GM12878 (cell line): ENCODE results near the gene MACROD2. TPM values are rescaled to one million over a fixed set of nuclear protein-coding genes. Genes with fewer than 3 reads are reported as not detected.

Experiments used
- ATAC-seq: fragments of 200-7000 bp; cut with Tn5 transposase; 3 replicates; pipeline ENCODE4 v1.9.1; 2020; ENCODE audit warnings: mild to moderate bottlenecking, moderate library complexity
- BruUV-seq: library from RNA; stranded (reverse); fragments of 400-500 nt; replicated peaks from 2 replicates; lab custom pipeline; 2021; lab: Mats Ljungman, UMichigan
- CTCF ChIA-PET: fragments of 300-600 bp; sonication (Branson Sonifier 250); formaldehyde crosslinking; extraction: SDS; loops from one replicate; lab custom pipeline; 2021; ENCODE audit warnings: inconsistent platforms; lab: Yijun Ruan, JAX
- POLR2A ChIA-PET: fragments of 350-600 bp; formaldehyde crosslinking; extraction: SDS; loops from one replicate; lab custom pipeline; 2021; ENCODE audit warnings: inconsistent platforms; lab: Charles Lee
- RAD21 ChIA-PET: fragments of 300-600 bp; sonication (Branson Sonifier 250); formaldehyde crosslinking; loops from one replicate; lab custom pipeline; 2023; ENCODE audit warnings: antibody characterized with exemption; ENCODE audit not compliant: unreplicated experiment; lab: Charles Lee
- SMC1A ChIA-PET: fragments of 300-600 bp; sonication (Branson Sonifier 250); formaldehyde crosslinking; loops from one replicate; lab custom pipeline; 2023; ENCODE audit not compliant: unreplicated experiment, uncharacterized antibody; lab: Charles Lee
- DNase-seq: peaks from one replicate; pipeline ENCODE4 v3.0.0-alpha.2; 2011; ENCODE audit warnings: low read depth, low spot score
- FAIRE-seq: peaks from 3 replicates; lab custom pipeline; 2011; peaks lifted over from hg19 to GRCh38; lab: Jason Lieb, UNC
- H2AFZ ChIP-seq: 2 replicates; pipeline ENCODE4 v1.6.0; 2011; ENCODE audit warnings: low read depth, low read length, control low read depth; ENCODE audit not compliant: control insufficient read depth
- H3K27ac ChIP-seq: 2 replicates; pipeline ENCODE4 v1.5.1; 2011; ENCODE audit warnings: control low read depth; ENCODE audit not compliant: control insufficient read depth, insufficient read depth
- H3K27me3 ChIP-seq, 2 experiments: replicated peaks in 1 of 2; 2 replicates each; pipeline versions ENCODE4 v1.6.0 to v1.6.1; 2011; ENCODE audit warnings: low read length in 1 of 2; ENCODE audit not compliant: control insufficient read depth in 2 of 2, insufficient read depth in 2 of 2
- H3K36me3 ChIP-seq, 2 experiments: 2 replicates each; pipeline ENCODE4 v1.5.1; 2011; ENCODE audit warnings: low read length in 1 of 2; ENCODE audit not compliant: control insufficient read depth in 2 of 2, insufficient read depth in 2 of 2
- H3K4me1 ChIP-seq: 2 replicates; pipeline ENCODE4 v1.6.1; 2011; ENCODE audit warnings: mild to moderate bottlenecking, low read length, moderate library complexity, mixed read lengths; ENCODE audit not compliant: control insufficient read depth, insufficient read depth
- H3K4me2 ChIP-seq: 2 replicates; pipeline ENCODE4 v1.6.0; 2011; ENCODE audit warnings: control low read depth; ENCODE audit not compliant: control insufficient read depth, insufficient read depth
- H3K4me3 ChIP-seq: fragments of 200-600 bp; sonication (generic); 2 replicates; pipeline ENCODE4 v1.5.1; 2016
- H3K79me2 ChIP-seq: 2 replicates; pipeline ENCODE4 v1.6.0; 2011; ENCODE audit warnings: low read length; ENCODE audit not compliant: control insufficient read depth, insufficient read depth
- H3K9ac ChIP-seq: 2 replicates; pipeline ENCODE4 v1.8.0; 2011; ENCODE audit warnings: low read length, control low read depth, mixed read lengths; ENCODE audit not compliant: control insufficient read depth, insufficient read depth
- H3K9me3 ChIP-seq: replicated peaks from 3 replicates; pipeline ENCODE4 v1.5.1; 2011; ENCODE audit warnings: mild to moderate bottlenecking, low read length; ENCODE audit not compliant: control insufficient read depth, insufficient read depth
- H4K20me1 ChIP-seq: 2 replicates; pipeline ENCODE4 v1.6.0; 2011; ENCODE audit not compliant: control insufficient read depth, insufficient read depth
- CTCF ChIP-seq, 3 experiments: IDR thresholded peaks in 2 of 3; conservative IDR thresholded peaks in 1 of 3; 2 replicates each; pipeline ENCODE4 v1.5.1; 2011; ENCODE audit warnings: low read depth in 3 of 3, low read length in 3 of 3, mild to moderate bottlenecking in 3 of 3, control low read depth in 2 of 3, moderate library complexity in 2 of 3, inconsistent platforms in 1 of 3, mixed read lengths in 1 of 3; ENCODE audit not compliant: control insufficient read depth in 2 of 3, insufficient read depth in 1 of 3; ENCODE audit errors: extremely low read depth in 1 of 3
- GABPA ChIP-seq: IDR thresholded peaks from 2 replicates; pipeline ENCODE4 v1.6.1; 2014; ENCODE audit warnings: antibody characterized with exemption, low read depth, mild to moderate bottlenecking, inconsistent platforms
- IKZF2 ChIP-seq, 2 experiments: fragments of 450-650 bp; IDR thresholded peaks; 2 replicates each; pipeline ENCODE4 v1.6.1; 2017; ENCODE audit warnings: mild to moderate bottlenecking in 2 of 2, moderate library complexity in 2 of 2
- KLF5 ChIP-seq: fragments of 450-650 bp; IDR thresholded peaks from 2 replicates; pipeline ENCODE4 v1.6.1; 2014; ENCODE audit warnings: mild to moderate bottlenecking; ENCODE audit not compliant: partially characterized antibody
- MXI1 ChIP-seq: fragments of 150-350 bp; IDR thresholded peaks from 2 replicates; pipeline ENCODE4 v1.6.1; 2011; ENCODE audit warnings: low read depth, mild to moderate bottlenecking, inconsistent platforms, low read length, improper control_type of control experiment
- RB1 ChIP-seq: fragments of 450-650 bp; formaldehyde crosslinking; IDR thresholded peaks from 2 replicates; pipeline ENCODE4 v1.6.1; 2017; ENCODE audit warnings: mild to moderate bottlenecking, borderline replicate concordance
- SMAD1 ChIP-seq: fragments of 450-650 bp; IDR thresholded peaks from 2 replicates; pipeline ENCODE4 v1.6.1; 2018; ENCODE audit warnings: mild to moderate bottlenecking, low read depth; ENCODE audit not compliant: partially characterized antibody
- ZBTB40 ChIP-seq: fragments of 450-650 bp; IDR thresholded peaks from 2 replicates; pipeline ENCODE4 v1.6.1; 2016; ENCODE audit warnings: mild to moderate bottlenecking, moderate library complexity, borderline replicate concordance
- ZNF687 ChIP-seq: fragments of 450-650 bp; IDR thresholded peaks from 2 replicates; pipeline ENCODE4 v1.6.1; 2017; ENCODE audit warnings: mild to moderate bottlenecking, moderate library complexity
- WGBS: methylation state at CpG from one replicate; pipeline ENCODE4 v1.1.6; 2016; ENCODE audit warnings: low lambda C conversion rate; ENCODE audit not compliant: insufficient replicate concordance, insufficient coverage; ENCODE audit errors: missing lambda C conversion rate; 5-methylcytosine and 5-hydroxymethylcytosine counted together
- in situ Hi-C: fragments of 300-500 bp; cut with MboI; formaldehyde crosslinking; loops from 9 replicates; pipeline ENCODE4 v1.14.3; 2018; ENCODE audit warnings: mixed read lengths
- intact Hi-C: fragments of 100-400 bp; cut with micrococcal nuclease; formaldehyde crosslinking; loops from one replicate; pipeline ENCODE4 v1.14.2; 2022; ENCODE audit not compliant: unreplicated experiment
- polyA plus RNA-seq, 11 experiments: library from polyadenylated mRNA; depleted of rRNA in 4 of 11; unstranded in 6 of 11; stranded (reverse) in 5 of 11; fragments of >200 nt; fragmentation: Nextera tagmentation in 4 of 11; fragmentation: Illumina TruSeq in 1 of 11; extraction: Ambion mirVana in 4 of 11; extraction: Trizol in 1 of 11; gene quantifications; 1 replicate in 1 of 11; 2 replicates in 10 of 11; pipeline versions ENCODE4 v1.2.1 to v1.2.3, GENCODE V29; 2011 to 2016; ENCODE audit warnings: inconsistent platforms in 2 of 11, missing spikeins in 2 of 11, low read depth in 1 of 11
- total RNA-seq, 4 experiments: library from RNA; depleted of rRNA in 3 of 4; stranded (reverse); fragments of >200 nt in 3 of 4; fragmentation: Illumina TruSeq in 1 of 4; extraction: Trizol in 1 of 4; gene quantifications; 2 replicates each; pipeline versions ENCODE4 v1.2.1 to v1.2.3, GENCODE V29; 2013 to 2021

MACROD2 gene
- total and polyA plus RNA-seq, 10 of the 15 experiments (the other 5 are each of a cell fraction or from before 2014, with no cell fraction given): 1.1 to 21.5 (median 2.2) TPM

- no peak overlapping the region for H3K9ac ChIP-seq
- RAD21 ChIA-PET: no interaction called here
- BruUV-seq: no TSS peak
- CTCF ChIA-PET: no interaction called here
- no peak for FAIRE-seq
- SMC1A ChIA-PET: no interaction called here
- no peaks in the 10 kb centered on the region for H4K20me1 ChIP-seq
- no peak overlapping the region for H3K4me2 ChIP-seq
- POLR2A ChIA-PET: no interaction called here
- H3K79me2 ChIP-seq: no peaks in the 10 kb centered on the region
- TF ChIP-seq MXI1 (no peak), IKZF2 (IDR thresholded peaks at IDR 0.05) (no peak), SMAD1 (no peak), ZNF687 (no peak), KLF5 (no peak), CTCF (IDR thresholded peaks at IDR 0.05 in 2 of 3, conservative IDR thresholded peaks at IDR 0.05 in 1 of 3; ENCODE audit: control insufficient read depth in 2 of 3, extremely low read depth in 1 of 3, insufficient read depth in 1 of 3, low read depth in 3 of 3, low read length in 3 of 3) (no peak), RB1 (no peak), GABPA (no peak), ZBTB40 (no peak)
- 0% methylated on average over 3 of the region's 3 CpGs for WGBS
- DNase-seq: no peak
- no peaks in the 10 kb centered on the region for H3K36me3 ChIP-seq
- H3K4me3 ChIP-seq: no peak overlapping the region
- no peaks in the 10 kb centered on the region for H3K27me3 ChIP-seq
- no peak for ATAC-seq
- H3K4me1 ChIP-seq: no peaks in the 10 kb centered on the region
- H3K27ac ChIP-seq: no peak overlapping the region
- intact Hi-C loops (no loop called here), in situ Hi-C loops (no loop called here)
- no peaks in the 10 kb centered on the region for H3K9me3 ChIP-seq
- H2AFZ ChIP-seq: no peak overlapping the region
Observed at GRCh38 chr20:14544688-14545087, 549.4 kb downstream of the MACROD2 start.
